ENCODE data around the gene FOXQ1. TPM values are rescaled to one million over a fixed set of nuclear protein-coding genes. Genes with fewer than 3 reads are reported as not detected.

Gene FOXQ1
- total RNA-seq, 2 experiments from 2014 or later = not detected

- H3K4me3 Mint-ChIP-seq = no peak overlapping the region
- H3K4me1 Mint-ChIP-seq = peaks cover 3% of the 10 kb centered on the region
- no peak for ATAC-seq (ENCODE audit: low read depth)
- POLR2A ChIA-PET = no interaction called here
- no peak overlapping the region for H3K27ac Mint-ChIP-seq
- no peak for DNase-seq
- peaks cover 26% of the 10 kb centered on the region for H3K27me3 Mint-ChIP-seq
- H3K36me3 Mint-ChIP-seq = no peaks in the 10 kb centered on the region
- H3K9me3 Mint-ChIP-seq = no peaks in the 10 kb centered on the region
Observed at GRCh38 chr6:1280666-1281300, 31.1 kb upstream of the FOXQ1 start.

- no peak for DNase-seq
- no peaks in the 10 kb centered on the region for H3K36me3 Mint-ChIP-seq
- POLR2A ChIA-PET = no interaction called here
- ATAC-seq (ENCODE audit: low read depth) = no peak
- peaks cover 26% of the 10 kb centered on the region for H3K27me3 Mint-ChIP-seq
- peaks cover 3% of the 10 kb centered on the region for H3K4me1 Mint-ChIP-seq
- H3K4me3 Mint-ChIP-seq = no peak overlapping the region
- H3K27ac Mint-ChIP-seq = no peak overlapping the region
- no peaks in the 10 kb centered on the region for H3K9me3 Mint-ChIP-seq
Observed at GRCh38 chr6:1281746-1282145, 30.2 kb upstream of the FOXQ1 start.

- Mint-ChIP-seq H3K9me3 (no peaks in the 10 kb centered on the region), H3K4me1 (peaks cover 3% of the 10 kb centered on the region), H3K27me3 (peaks cover 26% of the 10 kb centered on the region), H3K4me3 (no peak overlapping the region), H3K27ac (no peak overlapping the region), H3K36me3 (no peaks in the 10 kb centered on the region)
- POLR2A ChIA-PET = no interaction called here
- DNase-seq (no peak), ATAC-seq (ENCODE audit: low read depth) (no peak)
Observed at GRCh38 chr6:1283501-1283900, 28.4 kb upstream of the FOXQ1 start.

- H3K4me1 Mint-ChIP-seq = peaks cover 3% of the 10 kb centered on the region
- ATAC-seq (ENCODE audit: low read depth) (no peak), DNase-seq (no peak)
- H3K36me3 Mint-ChIP-seq = no peaks in the 10 kb centered on the region
- H3K27me3 Mint-ChIP-seq = peaks cover 24% of the 10 kb centered on the region
- POLR2A ChIA-PET = no interaction called here
- no peak overlapping the region for H3K4me3 Mint-ChIP-seq
- H3K27ac Mint-ChIP-seq = no peak overlapping the region
- no peaks in the 10 kb centered on the region for H3K9me3 Mint-ChIP-seq
Observed at GRCh38 chr6:1285556-1285955, 26.3 kb upstream of the FOXQ1 start.

- POLR2A ChIA-PET = no interaction called here
- Mint-ChIP-seq H3K4me1 (peaks cover 3% of the 10 kb centered on the region), H3K9me3 (no peaks in the 10 kb centered on the region), H3K27me3 (peaks cover 23% of the 10 kb centered on the region), H3K36me3 (no peaks in the 10 kb centered on the region), H3K4me3 (no peak overlapping the region), H3K27ac (no peak overlapping the region)
- no peak for DNase-seq
- ATAC-seq (ENCODE audit: low read depth) = no peak
Observed at GRCh38 chr6:1285956-1286355, 25.9 kb upstream of the FOXQ1 start.

GRCh38 chr6:1287103-1287591, 24.8 kb upstream of the FOXQ1 start:
- no peaks in the 10 kb centered on the region for H3K4me1 Mint-ChIP-seq
- H3K27me3 Mint-ChIP-seq = peaks cover 15% of the 10 kb centered on the region
- H3K9me3 Mint-ChIP-seq = no peaks in the 10 kb centered on the region
- no peak overlapping the region for H3K4me3 Mint-ChIP-seq
- no peak for ATAC-seq (ENCODE audit: low read depth)
- H3K36me3 Mint-ChIP-seq = no peaks in the 10 kb centered on the region
- DNase-seq = no peak
- H3K27ac Mint-ChIP-seq = no peak overlapping the region
- POLR2A ChIA-PET = no interaction called here

- Mint-ChIP-seq H3K9me3 (no peaks in the 10 kb centered on the region), H3K4me1 (no peaks in the 10 kb centered on the region), H3K4me3 (no peak overlapping the region), H3K27me3 (peaks cover 4% of the 10 kb centered on the region), H3K27ac (no peak overlapping the region), H3K36me3 (no peaks in the 10 kb centered on the region)
- POLR2A ChIA-PET = no interaction called here
- ATAC-seq (ENCODE audit: low read depth) = no peak
- DNase-seq = no peak
Observed at GRCh38 chr6:1290086-1290485, 21.8 kb upstream of the FOXQ1 start.

GRCh38 chr6:1290805-1291204, 21.1 kb upstream of the FOXQ1 start:
- Mint-ChIP-seq H3K27ac (no peak overlapping the region), H3K27me3 (peaks cover 10% of the 10 kb centered on the region), H3K4me3 (no peak overlapping the region), H3K9me3 (no peaks in the 10 kb centered on the region), H3K4me1 (no peaks in the 10 kb centered on the region), H3K36me3 (no peaks in the 10 kb centered on the region)
- POLR2A ChIA-PET = no interaction called here
- DNase-seq (no peak), ATAC-seq (ENCODE audit: low read depth) (no peak)

GRCh38 chr6:1291381-1291780, 20.5 kb upstream of the FOXQ1 start:
- peaks cover 10% of the 10 kb centered on the region for H3K27me3 Mint-ChIP-seq
- H3K9me3 Mint-ChIP-seq = no peaks in the 10 kb centered on the region
- no peak overlapping the region for H3K4me3 Mint-ChIP-seq
- H3K27ac Mint-ChIP-seq = no peak overlapping the region
- H3K36me3 Mint-ChIP-seq = no peaks in the 10 kb centered on the region
- POLR2A ChIA-PET = no interaction called here
- no peak for DNase-seq
- ATAC-seq (ENCODE audit: low read depth) = no peak
- H3K4me1 Mint-ChIP-seq = no peaks in the 10 kb centered on the region

- H3K4me3 Mint-ChIP-seq = no peak overlapping the region
- no peaks in the 10 kb centered on the region for H3K9me3 Mint-ChIP-seq
- H3K4me1 Mint-ChIP-seq = no peaks in the 10 kb centered on the region
- H3K36me3 Mint-ChIP-seq = no peaks in the 10 kb centered on the region
- H3K27ac Mint-ChIP-seq = no peak overlapping the region
- POLR2A ChIA-PET = no interaction called here
- H3K27me3 Mint-ChIP-seq = peaks cover 19% of the 10 kb centered on the region
- ATAC-seq (ENCODE audit: low read depth) (no peak), DNase-seq (no peak)
Observed at GRCh38 chr6:1295420-1295819, 16.5 kb upstream of the FOXQ1 start.

GRCh38 chr6:1296079-1296478, 15.8 kb upstream of the FOXQ1 start:
- H3K36me3 Mint-ChIP-seq = no peaks in the 10 kb centered on the region
- POLR2A ChIA-PET = no interaction called here
- no peak overlapping the region for H3K4me3 Mint-ChIP-seq
- peaks cover 18% of the 10 kb centered on the region for H3K27me3 Mint-ChIP-seq
- no peaks in the 10 kb centered on the region for H3K4me1 Mint-ChIP-seq
- DNase-seq = no peak
- H3K27ac Mint-ChIP-seq = no peak overlapping the region
- ATAC-seq (ENCODE audit: low read depth) = no peak
- H3K9me3 Mint-ChIP-seq = no peaks in the 10 kb centered on the region

GRCh38 chr6:1296542-1296941, 15.4 kb upstream of the FOXQ1 start:
- Mint-ChIP-seq H3K36me3 (no peaks in the 10 kb centered on the region), H3K27me3 (peaks cover 18% of the 10 kb centered on the region), H3K9me3 (peaks cover under 1% of the 10 kb centered on the region), H3K4me1 (no peaks in the 10 kb centered on the region), H3K27ac (no peak overlapping the region), H3K4me3 (no peak overlapping the region)
- POLR2A ChIA-PET = no interaction called here
- DNase-seq = no peak
- no peak for ATAC-seq (ENCODE audit: low read depth)

- ATAC-seq (ENCODE audit: low read depth) (no peak), DNase-seq (no peak)
- POLR2A ChIA-PET = no interaction called here
- H3K9me3 Mint-ChIP-seq = peaks cover 4% of the 10 kb centered on the region
- H3K36me3 Mint-ChIP-seq = no peaks in the 10 kb centered on the region
- H3K4me3 Mint-ChIP-seq = no peak overlapping the region
- no peaks in the 10 kb centered on the region for H3K4me1 Mint-ChIP-seq
- peaks cover 18% of the 10 kb centered on the region for H3K27me3 Mint-ChIP-seq
- no peak overlapping the region for H3K27ac Mint-ChIP-seq
Observed at GRCh38 chr6:1297746-1298145, 14.2 kb upstream of the FOXQ1 start.

- H3K4me1 Mint-ChIP-seq = no peaks in the 10 kb centered on the region
- DNase-seq (no peak), ATAC-seq (ENCODE audit: low read depth) (no peak)
- POLR2A ChIA-PET = no interaction called here
- H3K27me3 Mint-ChIP-seq = peaks cover 22% of the 10 kb centered on the region
- no peak overlapping the region for H3K27ac Mint-ChIP-seq
- peaks cover 4% of the 10 kb centered on the region for H3K9me3 Mint-ChIP-seq
- H3K36me3 Mint-ChIP-seq = no peaks in the 10 kb centered on the region
- H3K4me3 Mint-ChIP-seq = no peak overlapping the region
Observed at GRCh38 chr6:1298768-1299167, 13.1 kb upstream of the FOXQ1 start.

- no peak for ATAC-seq (ENCODE audit: low read depth)
- Mint-ChIP-seq H3K27ac (no peak overlapping the region), H3K4me3 (no peak overlapping the region), H3K36me3 (no peaks in the 10 kb centered on the region), H3K27me3 (peaks cover 57% of the 10 kb centered on the region), H3K9me3 (peaks cover 6% of the 10 kb centered on the region), H3K4me1 (peaks cover 5% of the 10 kb centered on the region)
- DNase-seq = no peak
- POLR2A ChIA-PET = no interaction called here
Observed at GRCh38 chr6:1306133-1306532, 5.8 kb upstream of the FOXQ1 start.

Data from activated naive CD8-positive, alpha-beta T cell treated with anti-CD3 and anti-CD28 coated beads, Interleukin-2, amount 10 ng/mL, durations not matched to agents 7 days and 5 days (primary cell).